ENCODE results near the gene CYP2A13.
"Not testable (repeated sequence)": the region's sequence is repeated elsewhere in the genome, so short reads cannot be mapped to it uniquely, and the experiment has no call there.

Gene CYP2A13

GRCh38 chr19:41083516-41083915 is 4.7 kb upstream of the CYP2A13 start:
- TF ChIP-seq CTCF (conservative IDR thresholded peaks at IDR 0.05; ENCODE audit: low read depth, low read length), result no peak
- no peak overlapping the region for H3K4me3 ChIP-seq (ENCODE audit: low read length)
- no peak for DNase-seq (ENCODE audit: low read depth)

- no peak for DNase-seq (ENCODE audit: low read depth)
- no peak for TF ChIP-seq CTCF (conservative IDR thresholded peaks at IDR 0.05; ENCODE audit: low read depth, low read length)
- H3K4me3 ChIP-seq (ENCODE audit: low read length), result no peak overlapping the region
These were observed 2.4 kb upstream of the CYP2A13 start for GRCh38 chr19:41085748-41086415.

- no peak for DNase-seq (ENCODE audit: low read depth)
These were observed 1.7 kb downstream of the CYP2A13 start for GRCh38 chr19:41089959-41090358.

GRCh38 chr19:41095703-41096102 is 7.5 kb downstream of the CYP2A13 start:
- H3K4me3 ChIP-seq (ENCODE audit: low read length), result no peak overlapping the region
- no peak for DNase-seq (ENCODE audit: low read depth)
- no peak for TF ChIP-seq CTCF (conservative IDR thresholded peaks at IDR 0.05; ENCODE audit: low read depth, low read length)

More at GRCh38 chr19:41089959-41090358, 1.7 kb downstream of the CYP2A13 start:
- no peak overlapping the region for H3K4me3 ChIP-seq (ENCODE audit: low read length)
- no peak for TF ChIP-seq CTCF (conservative IDR thresholded peaks at IDR 0.05; ENCODE audit: low read depth, low read length)

- no peak for TF ChIP-seq CTCF (conservative IDR thresholded peaks at IDR 0.05; ENCODE audit: low read depth, low read length)
- no peak overlapping the region for H3K4me3 ChIP-seq (ENCODE audit: low read length)
- no peak for DNase-seq (ENCODE audit: low read depth)
These were observed 8.1 kb downstream of the CYP2A13 start for GRCh38 chr19:41096353-41096752.

- no peak overlapping the region for H3K4me3 ChIP-seq (ENCODE audit: low read length)
- DNase-seq (ENCODE audit: low read depth), result no peak
- TF ChIP-seq CTCF (conservative IDR thresholded peaks at IDR 0.05; ENCODE audit: low read depth, low read length), result no peak
These were observed 9.1 kb downstream of the CYP2A13 start for GRCh38 chr19:41097302-41097701.

- H3K4me3 ChIP-seq (ENCODE audit: low read length), result no peak overlapping the region
- no peak for DNase-seq (ENCODE audit: low read depth)
- TF ChIP-seq CTCF (conservative IDR thresholded peaks at IDR 0.05; ENCODE audit: low read depth, low read length), result no peak
These were observed 10.5 kb downstream of the CYP2A13 start for GRCh38 chr19:41098762-41099161.

- not testable (repeated sequence) for H3K4me3 ChIP-seq (ENCODE audit: low read length); DNase-seq (ENCODE audit: low read depth)
These were observed 14.0 kb downstream of the CYP2A13 start for GRCh38 chr19:41102210-41102609.

Data from retinal pigment epithelial cell (primary cell).